GM18505 (cell line): Measurements from ENCODE around the gene NBAS.

Source experiments
- ATAC-seq: cut with Tn5 transposase; IDR thresholded peaks from one replicate; pipeline ENCODE4 v1.9.1; 2021; ENCODE audit not compliant: unreplicated experiment
- POLR2A ChIP-seq: IDR thresholded peaks from 4 replicates; pipeline ENCODE4 v1.6.1; 2011; ENCODE audit warnings: borderline replicate concordance; ENCODE audit not compliant: insufficient read depth, insufficient read length; ENCODE audit errors: extremely low read depth

Gene NBAS

GRCh38 chr2:15206419-15206818 lies 354.7 kb downstream of the NBAS start:
- no peak for TF ChIP-seq POLR2A
- ATAC-seq = no peak

- TF ChIP-seq POLR2A = no peak
Observed at GRCh38 chr2:15205562-15205961, 355.6 kb downstream of the NBAS start.

GRCh38 chr2:15201009-15201408 lies 360.1 kb downstream of the NBAS start:
- ATAC-seq = no peak
- no peak for TF ChIP-seq POLR2A

More at GRCh38 chr2:15205562-15205961, 355.6 kb downstream of the NBAS start:
- no peak for ATAC-seq

- TF ChIP-seq POLR2A = no peak
- no peak for ATAC-seq
Observed at GRCh38 chr2:15200581-15200980, 360.6 kb downstream of the NBAS start.

- ATAC-seq = no peak
- no peak for TF ChIP-seq POLR2A
Observed at GRCh38 chr2:15198051-15198450, 363.1 kb downstream of the NBAS start.

- ATAC-seq = no peak
- TF ChIP-seq POLR2A = no peak
Observed at GRCh38 chr2:15195813-15196212, 365.3 kb downstream of the NBAS start.

GRCh38 chr2:15191789-15192188 lies 369.3 kb downstream of the NBAS start:
- TF ChIP-seq POLR2A = no peak
- ATAC-seq = no peak

- no peak for ATAC-seq
- TF ChIP-seq POLR2A = no peak
Observed at GRCh38 chr2:15189216-15189615, 371.9 kb downstream of the NBAS start.

GRCh38 chr2:15187702-15188101 lies 373.4 kb downstream of the NBAS start:
- no peak for ATAC-seq
- TF ChIP-seq POLR2A = no peak

GRCh38 chr2:15186118-15186517 lies 375.0 kb downstream of the NBAS start:
- no peak for ATAC-seq

GRCh38 chr2:15184491-15184890 lies 376.6 kb downstream of the NBAS start:
- TF ChIP-seq POLR2A = no peak

More at GRCh38 chr2:15186118-15186517, 375.0 kb downstream of the NBAS start:
- no peak for TF ChIP-seq POLR2A

GRCh38 chr2:15182275-15182674 lies 378.9 kb downstream of the NBAS start:
- TF ChIP-seq POLR2A = no peak

More at GRCh38 chr2:15184491-15184890, 376.6 kb downstream of the NBAS start:
- ATAC-seq = no peak

GRCh38 chr2:15181092-15181745 lies 379.9 kb downstream of the NBAS start:
- no peak for TF ChIP-seq POLR2A
- ATAC-seq = no peak

More at GRCh38 chr2:15182275-15182674, 378.9 kb downstream of the NBAS start:
- no peak for ATAC-seq

GRCh38 chr2:15180379-15180778 lies 380.8 kb downstream of the NBAS start:
- ATAC-seq = no peak
- no peak for TF ChIP-seq POLR2A

GRCh38 chr2:15178946-15179345 lies 382.2 kb downstream of the NBAS start:
- no peak for ATAC-seq
- TF ChIP-seq POLR2A = no peak

- ATAC-seq = peak; percentile 99
- no peak for TF ChIP-seq POLR2A
Observed at GRCh38 chr2:15177103-15177502, 384.0 kb downstream of the NBAS start.

- ATAC-seq = no peak
- no peak for TF ChIP-seq POLR2A
Observed at GRCh38 chr2:15176604-15177003, 384.5 kb downstream of the NBAS start.
